DMS153 treated with DMSO at 0.1 percent for 48 hours (cell line): ENCODE data around the gene GHR.
"Not testable (repeated sequence)": the region's sequence is repeated elsewhere in the genome, so short reads cannot be mapped to it uniquely, and the experiment has no call there.

ENCODE experiments used
- DNase-seq: peaks from one replicate; lab custom pipeline; 2025; ENCODE audit not compliant: unreplicated experiment; lab: John Stamatoyannopoulos, UW

GHR gene

GRCh38 chr5:42566652-42567295, 143.5 kb downstream of the GHR start:
- no peak for DNase-seq

- DNase-seq, result no peak
Observed at GRCh38 chr5:42569325-42569724, 146.1 kb downstream of the GHR start.

GRCh38 chr5:42569953-42570548, 146.8 kb downstream of the GHR start:
- no peak for DNase-seq

- DNase-seq, result no peak
Observed at GRCh38 chr5:42570966-42571960, 148.0 kb downstream of the GHR start.

GRCh38 chr5:42572313-42572712, 149.1 kb downstream of the GHR start:
- no peak for DNase-seq

DNA sequence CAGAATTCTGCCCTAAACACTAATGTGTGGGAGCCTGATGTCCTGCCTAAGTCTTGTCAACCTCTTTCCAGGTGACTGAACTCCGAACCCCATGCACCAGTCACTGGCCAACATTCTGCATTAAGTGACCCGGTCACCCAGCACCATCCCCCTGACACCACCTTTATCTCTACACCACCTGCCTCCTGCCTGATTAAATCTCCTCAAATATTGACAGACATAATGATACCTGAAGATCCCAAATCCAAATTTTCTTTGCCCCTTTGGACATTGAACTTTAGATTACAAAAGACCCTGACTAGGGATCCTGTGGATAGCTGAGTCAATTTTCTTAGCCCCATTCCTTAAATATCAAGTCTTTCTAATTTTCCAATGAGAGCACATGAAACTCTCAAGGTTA, 150.1 kb downstream of the GHR start:
- DNase-seq, result no peak

DNA sequence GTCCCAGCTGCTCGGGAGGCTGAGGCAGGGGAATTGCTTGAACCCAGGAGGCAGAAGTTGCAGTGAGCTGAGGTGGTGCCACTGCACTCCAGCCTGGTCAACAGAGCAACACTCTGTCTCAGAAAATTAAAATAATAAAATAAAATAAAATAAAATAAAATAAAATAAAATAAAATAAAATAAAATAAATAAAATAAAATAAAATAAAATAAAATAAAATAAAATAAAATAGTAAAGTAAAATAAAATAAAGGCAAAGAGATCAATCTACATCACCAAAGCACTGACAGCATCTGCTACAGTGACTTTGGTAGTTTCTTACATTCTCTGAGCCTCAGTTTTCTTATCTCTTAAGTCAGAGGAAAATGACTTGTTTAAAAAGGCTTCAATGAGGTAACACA, 152.7 kb downstream of the GHR start:
- DNase-seq, result not testable (repeated sequence)

- not testable (repeated sequence) for DNase-seq
Observed at GRCh38 chr5:42578901-42579300, 155.7 kb downstream of the GHR start.

DNA sequence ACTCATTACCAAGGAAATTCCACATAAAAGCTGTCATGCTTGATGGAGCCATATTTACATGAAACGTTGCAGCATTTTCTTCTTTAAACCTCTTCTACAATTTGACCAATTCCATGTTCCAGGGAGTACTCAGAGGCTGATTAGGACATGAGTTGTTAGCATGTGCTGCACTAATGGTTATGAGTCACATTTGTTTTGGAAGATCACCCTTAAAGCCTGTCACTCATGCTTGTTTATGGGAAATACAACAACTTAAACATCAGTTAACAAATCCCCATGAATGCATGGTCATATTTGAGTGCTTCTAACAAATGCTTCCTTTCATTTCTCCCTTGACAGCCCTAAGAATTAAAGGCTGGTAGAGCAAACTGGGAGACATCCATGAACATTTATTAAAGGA, 156.1 kb downstream of the GHR start:
- DNase-seq, result no peak

GRCh38 chr5:42581845-42582244, 158.6 kb downstream of the GHR start:
- DNase-seq, result no peak

DNA sequence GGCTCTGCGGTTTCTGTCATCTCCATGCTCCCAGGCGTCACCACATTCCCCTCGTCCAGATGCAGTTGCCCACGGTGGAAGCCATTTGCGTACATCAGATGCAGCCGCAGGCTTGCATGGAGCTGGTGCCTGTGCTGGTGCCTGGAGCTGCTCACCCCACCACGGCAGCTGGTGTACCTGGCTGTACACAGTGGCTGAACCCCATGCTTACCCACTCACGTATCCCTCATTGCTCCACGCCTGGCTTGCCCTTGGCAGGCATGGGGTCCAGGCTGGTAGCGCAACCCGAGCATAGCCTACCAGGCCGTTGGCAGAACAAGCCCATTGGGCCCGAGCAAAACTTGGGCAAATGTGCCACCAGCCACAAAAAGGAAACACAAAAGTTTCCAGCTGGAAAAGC, 159.5 kb downstream of the GHR start:
- no peak for DNase-seq

DNA sequence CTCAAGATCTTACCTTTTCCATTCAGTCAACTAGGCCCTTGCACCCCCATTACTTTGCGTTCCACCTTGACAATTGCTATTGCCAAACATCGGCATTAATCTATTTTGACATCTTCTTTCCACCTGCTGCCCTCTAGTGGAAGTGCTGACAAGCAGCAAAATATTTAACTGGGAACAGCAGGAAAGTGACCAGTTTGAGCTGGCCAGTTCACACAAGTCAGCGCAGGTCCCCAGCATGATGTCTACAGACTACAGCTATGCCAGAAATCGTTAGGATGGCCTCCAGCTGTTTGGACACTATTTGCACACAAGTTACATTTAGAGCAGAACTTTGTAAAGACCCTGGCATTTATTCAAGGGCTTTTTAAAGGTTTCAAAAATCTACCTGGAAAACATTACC, 160.1 kb downstream of the GHR start:
- peak; percentile 70 for DNase-seq

- no peak for DNase-seq
Observed at GRCh38 chr5:42586625-42587024, 163.4 kb downstream of the GHR start.

- DNase-seq, result no peak
Observed at GRCh38 chr5:42587096-42587723, 164.0 kb downstream of the GHR start.

- DNase-seq, result no peak
Observed at GRCh38 chr5:42590566-42590965, 167.3 kb downstream of the GHR start.

GRCh38 chr5:42591015-42591414, 167.8 kb downstream of the GHR start:
- no peak for DNase-seq

DNA sequence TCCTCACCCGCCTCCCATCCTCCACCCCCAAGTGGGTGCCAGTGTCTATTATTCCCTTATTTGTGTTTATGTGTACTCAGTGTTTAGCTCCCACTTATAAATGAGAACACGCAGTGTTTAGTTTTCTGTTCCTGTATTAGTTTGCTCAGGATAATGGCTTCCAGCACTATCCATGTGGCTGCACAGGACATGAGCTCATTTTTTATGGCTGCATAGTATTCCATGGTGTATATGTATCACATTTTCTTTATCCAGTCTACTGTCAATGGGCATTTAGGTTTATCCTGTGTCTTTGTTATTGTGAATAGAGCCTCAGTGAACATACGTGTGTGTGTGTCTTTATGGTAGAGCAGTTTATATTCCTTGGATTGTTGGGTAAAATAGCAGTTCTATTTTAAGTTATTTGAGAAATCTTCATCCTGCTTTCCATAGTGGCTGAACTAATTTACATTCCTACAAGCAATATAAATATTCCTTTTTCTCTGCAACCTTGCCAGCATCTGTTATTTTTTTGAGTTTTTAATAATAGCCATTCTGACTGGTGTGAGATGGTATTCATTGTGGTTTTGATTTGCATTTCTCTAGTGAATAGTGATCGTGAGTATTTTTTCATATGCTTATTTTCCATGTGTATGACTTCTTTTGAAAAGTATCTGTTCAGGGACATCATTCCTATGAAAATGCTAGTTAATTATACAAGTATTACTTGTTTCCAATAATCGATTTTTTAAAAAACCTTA, 169.3 kb downstream of the GHR start:
- no peak for DNase-seq

DNA sequence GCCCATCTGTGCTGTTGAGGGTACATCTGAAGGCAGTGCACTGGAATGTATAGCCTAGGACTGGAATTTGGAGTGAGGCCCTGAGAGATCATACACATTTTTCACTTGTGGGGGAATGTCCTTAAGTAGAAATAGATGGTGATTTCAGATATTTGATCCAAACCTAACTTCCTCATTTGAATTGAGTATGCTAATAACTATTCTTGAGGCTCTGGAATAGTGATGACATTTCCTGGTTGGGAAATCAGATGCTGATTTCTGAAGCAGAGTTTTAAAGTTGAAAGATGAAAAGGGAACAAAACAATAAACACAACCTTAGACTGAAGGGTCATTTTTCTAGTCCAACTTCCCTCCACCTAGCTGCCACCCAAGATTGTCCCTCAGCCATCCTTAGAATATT, 170.4 kb downstream of the GHR start:
- no peak for DNase-seq

- peak; percentile 34 for DNase-seq
Observed at GRCh38 chr5:42595597-42595996, 172.4 kb downstream of the GHR start.

- DNase-seq, result no peak
Observed at GRCh38 chr5:42596817-42597216, 173.6 kb downstream of the GHR start.
